ENCODE measurements around the gene ARMH1.

Gene ARMH1

GRCh38 chr1:44672254-44672955, 2.1 kb upstream of the ARMH1 start:
- DNase-seq, result no peak

- no peak for DNase-seq
Observed at GRCh38 chr1:44672961-44673674, 1.4 kb upstream of the ARMH1 start.

- no peak for DNase-seq
Observed at GRCh38 chr1:44673675-44674112, 820 bp upstream of the ARMH1 start.

GRCh38 chr1:44675186-44675585, 672 bp downstream of the ARMH1 start:
- no peak for DNase-seq

- DNase-seq, result no peak
Observed at GRCh38 chr1:44676484-44677200, 2.1 kb downstream of the ARMH1 start.

GRCh38 chr1:44677201-44677766, 2.8 kb downstream of the ARMH1 start:
- DNase-seq, result no peak

- DNase-seq, result no peak
Observed at GRCh38 chr1:44678120-44678519, 3.6 kb downstream of the ARMH1 start.

- no peak for DNase-seq
Observed at GRCh38 chr1:44678626-44679025, 4.1 kb downstream of the ARMH1 start.

- DNase-seq, result no peak
Observed at GRCh38 chr1:44679468-44679867, 5.0 kb downstream of the ARMH1 start.

- no peak for DNase-seq
Observed at GRCh38 chr1:44681905-44682882, 7.7 kb downstream of the ARMH1 start.

GRCh38 chr1:44682883-44683265, 8.4 kb downstream of the ARMH1 start:
- no peak for DNase-seq

- DNase-seq, result no peak
Observed at GRCh38 chr1:44684525-44684924, 10.0 kb downstream of the ARMH1 start.

GRCh38 chr1:44685218-44685617, 10.7 kb downstream of the ARMH1 start:
- DNase-seq, result no peak

GRCh38 chr1:44685881-44686280, 11.4 kb downstream of the ARMH1 start:
- no peak for DNase-seq

- DNase-seq, result no peak
Observed at GRCh38 chr1:44688760-44689446, 14.4 kb downstream of the ARMH1 start.

- no peak for DNase-seq
Observed at GRCh38 chr1:44689447-44689765, 14.9 kb downstream of the ARMH1 start.

GRCh38 chr1:44693159-44693558, 18.6 kb downstream of the ARMH1 start:
- DNase-seq, result no peak

GRCh38 chr1:44693900-44694299, 19.4 kb downstream of the ARMH1 start:
- no peak for DNase-seq

GRCh38 chr1:44694863-44695478, 20.5 kb downstream of the ARMH1 start:
- DNase-seq, result no peak

GRCh38 chr1:44695671-44696070, 21.2 kb downstream of the ARMH1 start:
- no peak for DNase-seq

GRCh38 chr1:44696101-44696500, 21.6 kb downstream of the ARMH1 start:
- DNase-seq, result no peak

All from activated CD8-positive, alpha-beta memory T cell treated with anti-CD3 and anti-CD28 coated beads, Interleukin-2, amount 50 U/mL, for 4 hours (primary cell).